C4-2B (cell line): ENCODE results near the gene MIB2.

Source experiments
- CTCF ChIP-seq: fragments of 450-650 bp; conservative IDR thresholded peaks from 2 replicates; pipeline ENCODE4 v1.5.1; 2017; ENCODE audit warnings: mild to moderate bottlenecking
- ZFX ChIP-seq: fragments of 450-650 bp; IDR thresholded peaks from 2 replicates; pipeline ENCODE4 v1.6.1; 2017

- no peak for TF ChIP-seq CTCF
- TF ChIP-seq ZFX, result no peak
Measured at GRCh38 chr1:1622788-1623094, 7.4 kb downstream of the MIB2 start.
